Breast epithelium (tissue), 4 donors: ENCODE measurements around the gene SKA3. TPM values are rescaled to one million over a fixed set of nuclear protein-coding genes. Genes with fewer than 3 reads are reported as not detected.
"Not testable (repeated sequence)": the region's sequence is repeated elsewhere in the genome, so short reads cannot be mapped to it uniquely, and the experiment has no call there.

Experiments
- DNase-seq, 2 donors: peaks; one replicate each; pipeline ENCODE4 v3.0.0-alpha.2; 2019; ENCODE audit warnings: low spot score in 2 of 2
- H3K27ac ChIP-seq, 2 donors: fragments of 200-600 bp; sonication (generic) in 1 of 2; one replicate each; pipeline ENCODE4 v1.5.1; 2016 to 2019; ENCODE audit warnings: mild to moderate bottlenecking in 1 of 2
- H3K27me3 ChIP-seq, 2 donors: fragments of 200-600 bp; sonication (generic) in 1 of 2; one replicate each; pipeline versions ENCODE4 v1.5.1 to v1.6.0; 2017 to 2019; ENCODE audit warnings: control low read depth in 1 of 2, mild to moderate bottlenecking in 1 of 2
- H3K36me3 ChIP-seq: fragments of 200-600 bp; one replicate; pipeline ENCODE4 v1.5.1; 2019
- H3K4me1 ChIP-seq, 2 donors: fragments of 200-600 bp; sonication (generic); one replicate each; pipeline ENCODE4 v1.5.1; 2016 to 2019; ENCODE audit warnings: control low read depth in 1 of 2
- H3K4me3 ChIP-seq, 3 donors: fragments of 200-600 bp; sonication (generic); 1 replicate in 2 of 3; 2 replicates in 1 of 3; pipeline ENCODE4 v1.5.1; 2016 to 2019; ENCODE audit warnings: mild to moderate bottlenecking in 3 of 3, moderate library complexity in 2 of 3
- H3K9me3 ChIP-seq, 2 donors: fragments of 200-600 bp; sonication (generic) in 1 of 2; one replicate each; pipeline ENCODE4 v1.5.1; 2016 to 2019; ENCODE audit warnings: control low read depth in 1 of 2
- POLR2A ChIP-seq: fragments of 450-650 bp; IDR thresholded peaks from one replicate; pipeline ENCODE4 v1.6.1; 2016; ENCODE audit warnings: antibody characterized with exemption, mild to moderate bottlenecking, moderate library complexity
- POLR2AphosphoS5 ChIP-seq, 3 donors: sonication (generic); formaldehyde crosslinking; IDR thresholded peaks; one replicate each; pipeline ENCODE4 v1.6.1; 2017; ENCODE audit warnings: antibody characterized with exemption in 3 of 3
- intact Hi-C: fragments of 100-400 bp; cut with DNase I; formaldehyde crosslinking; loops from one replicate; pipeline ENCODE4 v1.15.1; 2023; ENCODE audit warnings: low total_unique reads
- total RNA-seq, 3 donors: library from RNA; depleted of rRNA; stranded (reverse); fragments of >200 nt; gene quantifications; one replicate each; pipeline ENCODE4 v1.1.0, GENCODE V29; 2016
- TF ChIP-seq, protein P1 (sequence below), 3 donors: fragments of 450-650 bp; IDR thresholded peaks; one replicate each; pipeline ENCODE4 v1.5.1; 2016 to 2017; ENCODE audit warnings: antibody characterized with exemption in 3 of 3, mild to moderate bottlenecking in 3 of 3, moderate library complexity in 3 of 3

The SKA3 gene
- total RNA-seq, 3 donors from 2014 or later, result 0.16 to 1.6 (median 1.3) TPM

- H3K4me3 ChIP-seq, H3K27me3 ChIP-seq, H3K27ac ChIP-seq, DNase-seq, H3K9me3 ChIP-seq, H3K36me3 ChIP-seq, intact Hi-C loops, H3K4me1 ChIP-seq: not testable (repeated sequence)
Measured at GRCh38 chr13:21186410-21186809, 10.1 kb upstream of the SKA3 start.

GRCh38 chr13:21181671-21182070 is 5.3 kb upstream of the SKA3 start:
- Histone ChIP-seq H3K27me3 (no peaks in the 10 kb centered on the region), H3K4me3 (no peak overlapping the region), H3K4me1 (peaks cover 0 to 9% of the 10 kb centered on the region in 2 donors), H3K27ac (no peak overlapping the region), H3K36me3 (no peaks in the 10 kb centered on the region), H3K9me3 (no peaks in the 10 kb centered on the region)
- no peak for DNase-seq
- intact Hi-C loops, result no loop called here
- no peak for TF ChIP-seq POLR2A
- TF ChIP-seq, protein P1, sequence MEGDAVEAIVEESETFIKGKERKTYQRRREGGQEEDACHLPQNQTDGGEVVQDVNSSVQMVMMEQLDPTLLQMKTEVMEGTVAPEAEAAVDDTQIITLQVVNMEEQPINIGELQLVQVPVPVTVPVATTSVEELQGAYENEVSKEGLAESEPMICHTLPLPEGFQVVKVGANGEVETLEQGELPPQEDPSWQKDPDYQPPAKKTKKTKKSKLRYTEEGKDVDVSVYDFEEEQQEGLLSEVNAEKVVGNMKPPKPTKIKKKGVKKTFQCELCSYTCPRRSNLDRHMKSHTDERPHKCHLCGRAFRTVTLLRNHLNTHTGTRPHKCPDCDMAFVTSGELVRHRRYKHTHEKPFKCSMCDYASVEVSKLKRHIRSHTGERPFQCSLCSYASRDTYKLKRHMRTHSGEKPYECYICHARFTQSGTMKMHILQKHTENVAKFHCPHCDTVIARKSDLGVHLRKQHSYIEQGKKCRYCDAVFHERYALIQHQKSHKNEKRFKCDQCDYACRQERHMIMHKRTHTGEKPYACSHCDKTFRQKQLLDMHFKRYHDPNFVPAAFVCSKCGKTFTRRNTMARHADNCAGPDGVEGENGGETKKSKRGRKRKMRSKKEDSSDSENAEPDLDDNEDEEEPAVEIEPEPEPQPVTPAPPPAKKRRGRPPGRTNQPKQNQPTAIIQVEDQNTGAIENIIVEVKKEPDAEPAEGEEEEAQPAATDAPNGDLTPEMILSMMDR (IDR thresholded peaks at IDR 0.05), result no peak

DNA sequence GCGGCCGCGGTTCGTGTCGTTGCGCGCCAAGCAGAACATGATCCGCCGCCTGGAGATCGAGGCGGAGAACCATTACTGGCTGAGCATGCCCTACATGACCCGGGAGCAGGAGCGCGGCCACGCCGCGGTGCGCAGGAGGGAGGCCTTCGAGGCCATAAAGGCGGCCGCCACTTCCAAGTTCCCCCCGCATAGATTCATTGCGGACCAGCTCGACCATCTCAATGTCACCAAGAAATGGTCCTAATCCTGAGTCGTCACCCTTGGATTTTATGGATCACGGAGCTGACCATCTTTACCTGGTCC is 581 bp upstream of the SKA3 start:
- Histone ChIP-seq H3K27me3 (no peaks in the 10 kb centered on the region), H3K36me3 (no peaks in the 10 kb centered on the region), H3K4me3 (peak overlapping the region; percentile 67 to 85 (median 84)), H3K9me3 (no peaks in the 10 kb centered on the region), H3K27ac (peak overlapping the region; percentile 95 to 96), H3K4me1 (peaks cover 0 to 9% of the 10 kb centered on the region in 2 donors)
- intact Hi-C loops, result no loop called here
- TF ChIP-seq POLR2A, result no peak
- TF ChIP-seq, protein P1 (IDR thresholded peaks at IDR 0.05), result no peak
- TF ChIP-seq POLR2AphosphoS5 (IDR thresholded peaks at IDR 0.05), result no peak
- no peak for DNase-seq

- intact Hi-C loops, result no loop called here
- Histone ChIP-seq H3K4me3 (peak overlapping the region; percentile 67 to 85 (median 84)), H3K36me3 (no peaks in the 10 kb centered on the region), H3K27me3 (no peaks in the 10 kb centered on the region), H3K4me1 (peaks cover 0 to 9% of the 10 kb centered on the region in 2 donors), H3K9me3 (no peaks in the 10 kb centered on the region), H3K27ac (peak overlapping the region; percentile 95 to 96)
- TF ChIP-seq POLR2A (no peak), POLR2AphosphoS5 (IDR thresholded peaks at IDR 0.05) (no peak)
- TF ChIP-seq, protein P1 (IDR thresholded peaks at IDR 0.05), result no peak
- DNase-seq, result no peak
Measured at GRCh38 chr13:21175656-21176214, 617 bp downstream of the SKA3 start.

DNA sequence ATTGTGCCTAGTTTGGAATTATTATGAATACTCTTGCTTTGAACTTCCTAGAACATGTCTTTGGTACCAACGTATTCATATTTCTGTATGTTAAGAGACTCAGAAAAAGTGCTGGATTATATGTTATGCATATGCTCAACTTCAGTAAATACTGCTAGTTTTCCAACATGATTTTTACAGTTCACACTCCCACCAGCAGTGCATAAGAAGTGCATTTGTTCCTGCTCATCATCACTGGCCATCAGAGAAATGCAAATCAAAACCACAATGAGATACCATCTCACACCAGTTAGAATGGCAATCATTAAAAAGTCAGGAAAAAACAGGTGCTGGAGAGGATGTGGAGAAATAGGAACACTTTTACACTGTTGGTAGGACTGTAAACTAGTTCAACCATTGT is 2.6 kb downstream of the SKA3 start:
- intact Hi-C loops, H3K4me1 ChIP-seq, H3K36me3 ChIP-seq, DNase-seq, H3K27me3 ChIP-seq, H3K4me3 ChIP-seq, H3K9me3 ChIP-seq, H3K27ac ChIP-seq: not testable (repeated sequence)

DNA sequence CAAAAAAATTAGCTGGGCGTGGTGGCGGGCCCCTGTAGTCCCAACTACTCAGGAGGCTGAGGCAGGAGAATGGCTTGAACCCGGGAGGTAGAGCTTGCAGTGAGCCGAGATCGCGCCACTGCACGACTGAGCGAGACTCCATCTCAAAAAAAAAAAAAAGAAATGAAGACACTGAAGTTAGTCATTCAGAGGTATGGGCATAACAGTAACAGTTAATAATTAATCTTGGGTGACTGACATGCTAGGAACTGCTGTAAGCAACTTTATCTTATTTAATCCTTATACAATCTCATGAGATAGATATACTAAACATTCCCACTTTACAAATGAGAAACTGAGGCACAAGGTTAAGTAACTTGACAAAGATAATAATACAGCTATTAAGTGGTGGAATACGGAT is 4.9 kb downstream of the SKA3 start:
- Histone ChIP-seq H3K9me3 (no peaks in the 10 kb centered on the region), H3K27me3 (no peaks in the 10 kb centered on the region), H3K4me1 (no peaks in the 10 kb centered on the region), H3K27ac (no peak overlapping the region), H3K4me3 (no peak overlapping the region), H3K36me3 (no peaks in the 10 kb centered on the region)
- intact Hi-C loops, result no loop called here
- no peak for DNase-seq
- TF ChIP-seq POLR2A, result no peak
- no peak for TF ChIP-seq POLR2AphosphoS5 (IDR thresholded peaks at IDR 0.05)
- TF ChIP-seq, protein P1 (IDR thresholded peaks at IDR 0.05), result no peak

GRCh38 chr13:21165606-21166005 is 10.7 kb downstream of the SKA3 start:
- H3K27me3 ChIP-seq, H3K4me1 ChIP-seq, H3K9me3 ChIP-seq, DNase-seq, intact Hi-C loops, H3K27ac ChIP-seq, H3K36me3 ChIP-seq, H3K4me3 ChIP-seq: not testable (repeated sequence)
